Stimulated activated CD8-positive, alpha-beta memory T cell treated with anti-CD3 and anti-CD28 coated beads, Interleukin-12 subunit alpha, Interleukin-12 subunit beta, amount 100 ng/mL, for 24 hours (primary cell): ENCODE measurements around the gene GUCY2D.
"Not testable (repeated sequence)": the region's sequence is repeated elsewhere in the genome, so short reads cannot be mapped to it uniquely, and the experiment has no call there.

Experiments
- DNase-seq: peaks from one replicate; pipeline ENCODE4 v3.0.0-alpha.2; 2020; ENCODE audit errors: extremely low read depth

The GUCY2D gene

GRCh38 chr17:8001976-8002720 is at the start of gene GUCY2D:
Gene GUCY2D, plus strand, starts transcription at chr17:8002615. Its CDS starts 433 bp downstream, at chr17:8003048.
- DNase-seq: no peak

DNA sequence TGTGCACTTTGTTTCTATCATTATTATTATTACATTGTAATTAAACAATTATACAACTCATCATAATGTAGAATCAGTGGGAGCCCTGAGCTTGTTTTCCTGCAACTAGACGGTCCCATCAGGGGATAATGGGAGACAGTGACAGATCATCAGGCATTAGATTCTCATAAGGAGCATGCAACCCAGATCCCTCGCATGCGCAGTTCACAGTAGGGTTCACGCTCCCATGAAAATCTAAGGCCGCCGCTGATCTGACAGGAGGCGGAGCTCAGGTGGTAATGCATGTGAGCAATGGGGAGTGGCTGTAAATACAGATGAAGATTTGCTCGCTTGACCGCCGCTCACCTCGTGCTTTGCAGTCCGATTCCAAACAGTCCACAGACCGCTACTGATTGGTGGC is 49.1 kb upstream of the GUCY2D start:
- not testable (repeated sequence) for DNase-seq

GRCh38 chr17:7955414-7956227 is 46.8 kb upstream of the GUCY2D start:
- no peak for DNase-seq

GRCh38 chr17:7956228-7956965 is 46.0 kb upstream of the GUCY2D start:
- no peak for DNase-seq

DNA sequence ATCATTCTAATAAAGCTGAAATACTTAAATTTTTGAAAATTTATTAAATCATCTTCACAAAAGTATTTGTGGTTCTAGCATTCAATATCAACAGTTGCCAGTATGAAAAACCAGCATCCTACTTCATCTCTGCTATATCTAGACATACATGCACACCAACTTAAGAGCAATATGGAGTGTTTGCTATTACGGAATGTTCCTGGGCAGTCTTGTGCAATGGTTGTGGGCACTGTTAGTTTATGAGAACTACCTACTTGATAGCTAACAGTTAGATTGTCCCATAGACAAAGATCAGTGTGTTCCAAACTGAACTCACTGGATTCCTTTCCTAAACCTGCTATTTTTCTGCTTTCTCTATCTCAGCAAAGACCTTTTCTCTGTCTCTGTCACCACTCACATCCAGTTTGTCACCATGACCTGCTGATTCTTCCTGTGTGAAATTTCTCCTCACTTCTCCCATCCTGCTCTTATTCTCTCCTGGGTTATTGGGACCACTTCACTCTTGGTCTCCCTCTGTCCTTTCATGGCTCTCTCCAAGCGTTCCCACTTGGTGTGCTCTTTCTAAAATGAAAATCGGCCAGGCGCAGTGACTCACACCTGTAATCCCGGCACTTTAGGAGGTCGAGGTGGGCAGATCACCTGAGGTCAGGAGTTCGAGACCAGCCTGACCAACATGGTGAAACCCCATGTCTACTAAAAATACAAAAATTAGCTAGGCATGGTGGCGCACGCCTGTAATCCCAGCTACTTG is 42.7 kb upstream of the GUCY2D start:
- DNase-seq: no peak

- DNase-seq: no peak
Observed at GRCh38 chr17:7961421-7961820, 41.0 kb upstream of the GUCY2D start.

DNA sequence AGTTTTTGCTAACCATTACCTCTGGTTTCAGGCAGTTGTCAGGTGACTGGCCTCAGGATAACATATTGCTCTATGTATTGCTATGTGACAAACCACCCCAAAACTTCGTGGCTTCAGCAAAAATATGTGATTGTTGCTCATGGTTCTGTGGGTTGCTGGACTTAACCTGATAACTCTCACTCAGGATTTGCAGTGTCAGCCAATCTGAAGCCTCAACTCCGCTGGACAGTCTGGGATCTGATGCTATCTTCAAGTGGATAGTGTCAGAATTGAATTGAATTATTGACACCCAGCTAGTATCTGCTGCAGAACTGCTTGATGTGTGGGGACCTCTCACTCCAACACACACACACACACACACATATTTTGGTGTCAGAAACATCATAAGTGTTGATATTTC is 34.7 kb upstream of the GUCY2D start:
- no peak for DNase-seq

DNA sequence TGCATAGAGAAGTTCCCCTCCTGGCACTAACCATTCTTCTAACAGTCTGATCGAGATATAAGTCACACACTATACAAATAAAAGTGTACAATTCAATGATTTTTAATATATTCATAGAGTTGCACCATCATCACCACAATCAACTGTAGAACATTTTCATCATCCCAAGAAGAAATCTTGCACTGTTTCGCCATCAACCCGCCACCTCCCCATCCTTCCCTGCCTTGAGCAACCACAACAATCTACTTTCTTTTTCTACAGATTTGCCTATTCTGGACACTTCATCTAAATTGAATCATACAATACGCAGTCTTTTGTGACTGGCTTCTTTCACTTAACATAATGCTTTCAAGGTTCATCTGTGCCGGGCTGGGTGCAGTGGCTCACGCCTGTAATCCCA is 33.0 kb upstream of the GUCY2D start:
- DNase-seq: no peak

GRCh38 chr17:7971651-7972050 is 30.8 kb upstream of the GUCY2D start:
- no peak for DNase-seq

GRCh38 chr17:7972131-7972785 is 30.2 kb upstream of the GUCY2D start:
- DNase-seq: no peak

DNA sequence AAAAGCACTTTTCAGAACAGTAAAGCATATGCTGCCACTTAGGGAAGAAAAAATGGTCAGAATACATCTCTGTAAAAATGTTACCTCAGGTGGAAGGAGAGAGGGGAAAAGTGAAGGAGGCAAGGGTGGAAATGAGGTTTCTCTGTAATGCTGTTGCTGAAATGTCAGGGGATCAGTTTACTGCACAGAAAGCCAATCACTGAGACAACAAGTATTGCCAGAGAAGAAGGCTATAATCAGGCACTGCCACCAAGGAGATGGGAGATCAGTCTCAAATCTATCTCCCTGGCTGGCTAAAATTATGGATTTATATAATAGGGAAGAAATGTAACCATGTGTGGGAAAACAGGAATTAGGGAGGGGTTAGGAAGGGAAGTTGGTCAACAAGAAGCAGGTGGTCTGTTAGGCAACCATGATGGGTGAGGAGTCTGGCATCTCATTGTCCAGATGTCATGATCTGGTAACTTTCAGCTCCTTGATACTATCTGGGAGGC is 27.7 kb upstream of the GUCY2D start:
- no peak for DNase-seq

DNA sequence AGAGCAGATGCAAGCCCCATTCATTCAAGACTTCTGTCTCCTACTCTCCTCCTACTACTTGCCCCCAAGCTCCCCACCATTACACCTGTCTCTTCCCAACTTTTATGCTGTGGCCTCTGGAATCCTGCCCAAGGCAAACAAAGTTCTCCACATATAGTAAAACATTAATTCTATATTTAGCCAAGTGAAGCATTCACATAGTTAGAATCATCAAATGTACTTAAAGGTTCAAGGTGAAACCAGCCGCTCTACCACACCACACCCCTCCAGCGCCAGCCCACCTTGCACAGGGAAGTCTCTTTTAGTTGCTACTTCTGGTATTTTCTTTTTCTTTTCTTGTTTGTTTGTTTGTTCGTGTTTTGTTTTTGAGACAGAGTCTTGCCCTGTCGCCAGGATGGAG is 25.4 kb upstream of the GUCY2D start:
- no peak for DNase-seq

DNA sequence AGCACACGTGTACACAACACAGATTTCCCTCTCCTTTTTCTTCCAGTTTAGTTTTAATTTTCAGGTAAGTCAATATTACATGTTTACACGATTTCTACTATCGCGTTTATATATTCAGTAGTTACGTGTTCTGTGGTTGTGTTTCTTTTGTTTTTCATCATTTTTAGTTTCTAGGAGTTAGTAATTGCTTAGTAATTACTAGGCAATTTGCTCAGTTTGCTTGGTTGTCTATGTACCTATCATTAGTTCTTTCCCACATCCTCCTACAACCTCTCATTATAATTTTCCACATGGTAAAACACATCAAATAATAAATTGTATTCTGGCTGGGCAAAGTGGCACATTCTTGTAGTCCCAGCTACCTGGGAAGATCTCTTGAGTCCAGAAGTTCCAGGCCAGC is 24.6 kb upstream of the GUCY2D start:
- DNase-seq: no peak

GRCh38 chr17:7982173-7982572 is 20.2 kb upstream of the GUCY2D start:
- no peak for DNase-seq

GRCh38 chr17:7982666-7983065 is 19.7 kb upstream of the GUCY2D start:
- DNase-seq: no peak

DNA sequence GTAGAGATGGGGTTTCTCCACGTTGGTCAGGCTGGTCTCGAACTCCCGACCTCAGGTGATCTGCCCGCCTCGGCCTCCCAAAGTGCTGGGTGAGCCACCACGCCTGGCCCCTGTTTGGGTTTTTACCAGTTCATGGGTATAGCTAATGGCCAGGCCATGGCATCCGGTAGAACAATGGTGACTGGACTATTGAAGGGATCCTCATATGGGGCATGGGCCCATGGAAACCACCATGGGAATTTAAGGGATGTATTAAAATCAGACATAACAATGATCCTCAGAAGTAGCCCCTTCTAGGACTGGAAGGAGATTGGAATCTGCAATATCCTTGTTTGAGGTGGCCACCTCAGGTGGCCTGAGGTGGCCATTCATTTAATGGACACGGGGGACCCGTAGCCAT is 17.5 kb upstream of the GUCY2D start:
- DNase-seq: no peak

- DNase-seq: no peak
Observed at GRCh38 chr17:7987112-7987893, 15.1 kb upstream of the GUCY2D start.

DNA sequence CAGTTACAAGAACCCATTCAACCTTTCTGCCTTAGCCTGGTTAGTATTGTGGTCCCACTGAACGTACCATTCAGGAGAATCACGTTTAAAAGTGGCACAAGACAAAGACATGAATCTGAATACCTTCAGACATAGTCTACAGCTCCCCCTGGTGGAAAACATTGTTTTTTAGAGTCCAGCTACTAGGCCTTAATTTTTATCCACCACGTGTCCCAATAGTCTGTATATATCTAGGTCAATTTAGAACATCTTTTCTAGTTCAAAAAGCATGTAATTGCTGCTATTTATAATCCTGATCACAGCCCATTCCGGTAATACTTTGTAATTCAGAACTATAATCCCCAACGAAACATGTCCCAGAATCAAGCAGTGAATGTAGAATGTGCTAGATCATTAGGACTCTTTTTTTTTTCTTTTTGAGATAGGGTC is 13.7 kb upstream of the GUCY2D start:
- peak; percentile 25 for DNase-seq

DNA sequence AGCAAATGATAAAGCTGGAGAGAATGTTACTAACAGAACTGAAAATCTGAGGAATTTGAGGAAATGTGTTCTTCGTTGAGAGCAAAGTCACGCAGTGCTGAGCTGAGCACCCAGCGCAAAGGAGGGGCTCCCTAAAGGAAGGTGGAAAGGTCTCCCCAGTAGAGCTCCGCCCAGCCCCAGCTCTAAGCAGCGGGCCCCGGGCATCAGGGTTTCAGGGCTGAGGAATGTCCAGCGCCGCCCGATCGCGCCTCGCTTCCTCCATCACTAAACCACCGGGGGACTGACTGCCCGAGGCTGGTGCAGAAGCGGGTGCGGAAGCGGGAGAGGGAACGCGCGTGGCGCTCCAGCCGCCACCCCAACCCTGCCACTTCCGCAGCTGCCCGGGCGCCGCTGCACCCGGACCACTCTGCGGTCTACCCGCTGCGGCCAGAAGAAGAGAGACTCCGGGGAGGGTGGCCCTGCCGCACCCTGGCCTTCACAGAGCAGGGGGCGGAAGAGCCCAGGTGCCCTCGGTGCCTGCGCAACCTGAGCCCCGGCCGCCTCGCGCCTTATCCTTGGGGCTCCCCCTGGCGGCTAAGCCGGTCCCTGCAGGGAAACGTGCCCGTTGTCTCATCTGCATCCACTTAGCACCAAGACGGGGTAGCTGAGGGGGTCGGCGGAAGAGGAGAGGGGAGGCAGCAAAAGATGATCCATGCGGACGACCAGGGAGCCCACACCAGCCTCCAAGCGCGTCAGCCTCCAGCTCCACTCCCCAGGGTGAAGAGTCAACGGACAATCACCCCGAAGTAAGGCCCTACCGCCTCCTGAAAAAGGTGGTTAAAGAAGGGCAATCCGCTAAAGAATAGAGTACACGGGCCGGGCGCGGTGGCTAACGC is 12.4 kb upstream of the GUCY2D start:
- DNase-seq: peak; percentile 78
